ENCODE results near the gene SGCA. TPM values are rescaled to one million over a fixed set of nuclear protein-coding genes. Genes with fewer than 3 reads are reported as not detected.

SGCA gene
- total and polyA plus RNA-seq, 2 of the 13 experiments (the other 11 are each of a cell fraction or from before 2014, with no cell fraction given) = not detected

GRCh38 chr17:50209472-50210239 is 43.9 kb downstream of the SGCA start (continued):
- peak; percentile 21; the same call in 1 of the 2 replicates for TF ChIP-seq ZNF687 (CRISPR knock-in tag; IDR thresholded peaks at IDR 0.05)
- TF ChIP-seq CTCF (CRISPR knock-in tag; IDR thresholded peaks at IDR 0.05) = peak; percentile 4; the same call in 1 of the 2 replicates
